Aortic smooth muscle cell (primary cell): ENCODE measurements around the gene STX2. TPM values are rescaled to one million over a fixed set of nuclear protein-coding genes. Genes with fewer than 3 reads are reported as not detected.

ENCODE experiments used
- total RNA-seq: library from RNA; depleted of rRNA; stranded (reverse); fragments of >200 nt; gene quantifications from 2 replicates; pipeline ENCODE4 v1.2.3, GENCODE V29; 2014

Gene STX2
- total RNA-seq = 46.5 and 54.0 TPM in 2 replicates

GRCh38 chr12:130838951-130839769 is at the start of gene STX2:
TSS of gene STX2 (minus strand) at chr12:130839250. CDS start at chr12:130839099, 151 bp downstream.

DNA sequence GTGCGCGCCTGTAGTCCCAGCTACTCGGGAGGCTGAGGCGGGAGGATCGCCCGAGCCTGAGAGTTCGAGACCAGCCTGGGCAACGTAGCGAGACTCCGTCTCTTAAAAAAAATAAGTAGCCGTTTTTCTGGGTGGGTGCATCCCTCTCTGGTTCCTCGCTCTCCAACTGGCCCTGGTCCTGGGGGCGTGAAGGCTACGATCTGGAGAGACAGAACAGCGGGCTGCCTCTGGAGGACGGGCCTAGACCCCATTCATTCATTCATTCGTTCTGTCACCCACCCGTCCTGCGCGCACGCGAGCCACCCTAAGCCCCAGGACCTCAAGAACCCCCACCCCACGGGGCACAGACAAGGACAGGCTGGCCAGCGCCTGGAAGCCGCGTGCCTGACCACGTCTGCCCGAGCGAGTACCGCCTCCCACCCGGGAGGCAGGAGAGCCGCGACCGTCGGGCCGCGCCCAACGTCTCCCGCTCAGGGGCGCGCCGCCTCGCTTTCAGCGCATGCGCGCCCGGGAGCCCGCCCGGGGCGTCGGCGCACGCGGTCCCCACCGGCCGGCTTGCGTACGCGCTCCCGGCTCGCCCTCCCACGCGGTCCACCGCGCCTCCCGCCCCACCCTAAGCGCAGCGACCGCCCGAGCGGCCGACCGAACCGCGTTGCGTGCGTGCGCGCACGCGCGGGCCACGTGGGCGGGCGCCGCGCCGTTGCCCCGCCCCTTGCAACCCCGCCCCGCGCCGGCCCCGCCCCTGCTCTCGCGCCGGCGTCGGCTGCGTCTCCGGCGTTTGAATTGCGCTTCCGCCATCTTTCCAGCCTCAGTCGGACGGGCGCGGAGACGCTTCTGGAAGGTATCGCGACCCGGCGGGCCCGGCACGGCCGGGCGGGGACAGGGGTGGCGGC is 32.5 kb upstream of the STX2 start, which contains the start of gene RAN:
RAN (plus strand) TSS at position 781 of the 893 bp plus-strand sequence. CDS start 528 bp downstream, outside the sequence.

Other genes starting within 250 kb of the STX2 start
- gene RIMBP2, start 123.0 kb downstream of the STX2 start, total RNA-seq = not detected in 2 replicates
- 654 and 811 TPM in 2 replicates for gene RAN, start 32.8 kb upstream of the STX2 start, total RNA-seq
- gene ADGRD1, start 114.7 kb upstream of the STX2 start, total RNA-seq = 0.13 and 1.4 TPM in 2 replicates